Lower lobe of right lung (tissue), 2 donors: Measurements from ENCODE around the gene LAGE3. TPM values are rescaled to one million over a fixed set of nuclear protein-coding genes. Genes with fewer than 3 reads are reported as not detected.
"Not testable (repeated sequence)": the region's sequence is repeated elsewhere in the genome, so short reads cannot be mapped to it uniquely, and the experiment has no call there.

Experiments
- ATAC-seq, 2 donors: fragments of 200-7000 bp; cut with Tn5 transposase; one replicate each; pipeline ENCODE4 v1.9.1; 2020 to 2022; ENCODE audit warnings: mild to moderate bottlenecking in 2 of 2, moderate library complexity in 2 of 2
- DNase-seq: peaks from one replicate; pipeline ENCODE4 v3.0.0-alpha.2; 2020
- H3K27ac ChIP-seq: fragments of 200-600 bp; one replicate; pipeline ENCODE4 v1.8.0; 2022
- H3K27me3 ChIP-seq: fragments of 200-600 bp; one replicate; pipeline ENCODE4 v1.8.0; 2022; ENCODE audit warnings: low read depth
- H3K36me3 ChIP-seq: fragments of 200-600 bp; one replicate; pipeline ENCODE4 v1.8.0; 2022; ENCODE audit warnings: mild to moderate bottlenecking
- H3K4me1 ChIP-seq: fragments of 200-600 bp; one replicate; pipeline ENCODE4 v1.8.0; 2022
- H3K4me3 ChIP-seq: fragments of 200-600 bp; one replicate; pipeline ENCODE4 v1.8.0; 2022; ENCODE audit warnings: mild to moderate bottlenecking
- H3K9me3 ChIP-seq: fragments of 200-600 bp; one replicate; pipeline ENCODE4 v1.8.0; 2022
- CTCF ChIP-seq: fragments of 200-600 bp; IDR thresholded peaks from one replicate; pipeline ENCODE4 v1.8.0; 2022; ENCODE audit warnings: antibody characterized with exemption, mild to moderate bottlenecking
- intact Hi-C: fragments of 100-400 bp; cut with DNase I; formaldehyde crosslinking; loops from one replicate; pipeline ENCODE4 v1.11.0; 2022
- total RNA-seq: library from RNA; stranded (reverse); fragmentation: NEBNext Ultra II Directional; extraction: Animal tissue kit (Norgen Biotek cat#: 25700); gene quantifications from one replicate; pipeline ENCODE4 v1.2.1, GENCODE V29; 2021
- donor health status: DM: no; HTN: yes; CAD: no; lungs with severe emphysema.

The LAGE3 gene
- total RNA-seq, 1 donor from 2014 or later: 20.4 TPM

DNA sequence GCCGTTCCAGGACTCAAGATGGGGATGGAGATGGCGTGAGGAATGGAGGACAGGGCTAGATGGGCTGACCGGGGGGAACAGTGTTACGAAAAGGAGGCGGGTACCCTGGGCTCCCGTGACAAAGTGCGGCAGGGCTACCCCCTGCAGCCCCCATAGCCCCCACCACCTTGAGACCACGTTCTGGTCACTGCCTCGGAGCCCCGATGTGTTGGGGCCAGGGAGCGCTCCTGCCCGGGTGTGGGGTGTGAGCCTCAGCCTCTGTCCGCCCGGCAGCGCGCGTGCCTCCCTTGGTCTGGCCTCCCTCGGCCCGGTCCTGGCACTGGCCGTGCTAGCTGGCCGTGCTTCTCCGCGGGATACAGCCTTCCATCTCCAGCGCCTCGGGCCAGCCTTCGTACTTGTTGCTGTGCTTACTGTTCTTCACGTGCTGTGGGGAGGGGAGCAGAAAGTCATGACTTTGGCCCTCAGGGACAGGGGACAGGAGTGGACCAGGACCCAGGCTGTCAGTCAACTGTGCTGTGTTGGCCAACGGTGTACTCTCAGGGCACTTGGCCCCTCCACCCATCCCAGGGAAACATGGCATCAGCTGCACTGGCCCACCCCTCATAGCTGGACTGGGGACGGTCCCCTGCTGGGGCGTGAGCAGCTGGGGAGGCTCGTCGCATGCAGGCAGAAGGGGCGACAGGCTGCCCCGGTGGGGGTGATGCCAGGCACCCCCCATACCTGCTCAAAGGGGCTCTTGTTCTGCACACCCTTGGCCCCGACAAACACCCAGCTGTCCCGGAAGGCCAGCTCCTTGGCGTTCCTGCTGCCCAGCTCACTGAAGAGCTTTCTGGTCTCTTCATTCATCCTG is 27.6 kb upstream of the LAGE3 start:
- Histone ChIP-seq H3K4me3 (no peak overlapping the region), H3K27ac (no peak overlapping the region), H3K9me3 (no peaks in the 10 kb centered on the region), H3K36me3 (peaks cover 17% of the 10 kb centered on the region), H3K4me1 (no peaks in the 10 kb centered on the region), H3K27me3 (no peaks in the 10 kb centered on the region)
- TF ChIP-seq CTCF: no peak
- intact Hi-C loops: no loop called here
- DNase-seq (no peak), ATAC-seq (peak in 1 of 2 donors; percentile 9)

GRCh38 chrX:154505734-154506133 is 26.7 kb upstream of the LAGE3 start:
- Histone ChIP-seq H3K27me3 (no peaks in the 10 kb centered on the region), H3K4me3 (no peak overlapping the region), H3K36me3 (peaks cover 17% of the 10 kb centered on the region), H3K27ac (no peak overlapping the region), H3K4me1 (no peaks in the 10 kb centered on the region), H3K9me3 (no peaks in the 10 kb centered on the region)
- intact Hi-C loops: no loop called here
- TF ChIP-seq CTCF: no peak
- no peak for DNase-seq
- ATAC-seq: peak in 1 of 2 donors; percentile 30

DNA sequence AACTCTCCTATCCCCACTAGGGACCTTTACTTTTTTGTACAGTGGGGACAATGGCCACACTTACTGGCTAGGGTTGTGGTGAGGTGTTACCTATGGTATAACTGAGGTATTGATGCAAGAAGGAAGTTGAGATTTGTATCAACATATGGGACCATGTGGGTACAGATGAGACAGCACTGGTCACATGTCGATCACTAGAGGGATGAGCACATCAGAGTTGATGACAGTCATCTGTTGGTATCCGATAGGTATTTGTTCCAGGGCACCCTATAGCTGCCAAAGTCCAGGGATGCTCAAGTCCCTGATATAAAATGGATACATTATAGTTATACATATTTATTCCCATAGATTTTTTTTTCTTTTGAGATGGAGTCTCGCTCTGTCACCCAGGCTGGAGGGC is 23.9 kb upstream of the LAGE3 start:
- TF ChIP-seq CTCF: no peak
- no peak for ATAC-seq

DNA sequence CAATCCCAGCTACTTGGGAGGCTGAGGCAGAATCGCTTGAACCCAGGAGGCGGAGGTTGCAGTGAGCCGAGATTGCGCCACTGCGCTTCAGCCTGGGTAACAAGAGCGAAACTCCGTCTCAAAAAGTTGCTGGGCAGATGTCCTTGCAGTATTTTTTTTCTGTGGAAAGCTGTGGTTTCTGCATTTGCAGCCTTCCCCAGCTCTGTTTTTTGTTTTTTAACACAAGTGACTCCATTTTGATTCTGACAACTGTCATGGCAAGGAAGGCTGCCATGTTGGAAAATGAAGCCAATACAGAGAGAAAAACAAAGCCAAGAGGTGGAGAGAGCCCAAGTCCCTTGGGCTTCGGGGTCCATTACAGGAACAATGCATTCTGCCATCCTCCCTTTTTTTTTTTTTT is 23.0 kb upstream of the LAGE3 start:
- ATAC-seq (no peak), DNase-seq (no peak)
- peaks cover 15% of the 10 kb centered on the region for H3K36me3 ChIP-seq
- intact Hi-C loops: no loop called here
- H3K9me3 ChIP-seq: no peaks in the 10 kb centered on the region
- no peak overlapping the region for H3K27ac ChIP-seq
- H3K4me1 ChIP-seq: no peaks in the 10 kb centered on the region
- H3K4me3 ChIP-seq: no peak overlapping the region
- no peak for TF ChIP-seq CTCF
- no peaks in the 10 kb centered on the region for H3K27me3 ChIP-seq

More for the DNA sequence above, 23.9 kb upstream of the LAGE3 start:
- intact Hi-C loops: no loop called here
- no peaks in the 10 kb centered on the region for H3K9me3 ChIP-seq
- H3K4me3 ChIP-seq: no peak overlapping the region
- H3K27ac ChIP-seq: no peak overlapping the region
- H3K36me3 ChIP-seq: peaks cover 17% of the 10 kb centered on the region
- DNase-seq: no peak
- no peaks in the 10 kb centered on the region for H3K4me1 ChIP-seq
- H3K27me3 ChIP-seq: no peaks in the 10 kb centered on the region

- intact Hi-C loops, H3K9me3 ChIP-seq, H3K27ac ChIP-seq, H3K4me3 ChIP-seq, H3K36me3 ChIP-seq, H3K4me1 ChIP-seq, H3K27me3 ChIP-seq, ATAC-seq, DNase-seq: not testable (repeated sequence)
Observed at GRCh38 chrX:154501423-154501822, 22.3 kb upstream of the LAGE3 start.

GRCh38 chrX:154496591-154497137 is 17.6 kb upstream of the LAGE3 start:
- H3K36me3 ChIP-seq, H3K27me3 ChIP-seq, DNase-seq, intact Hi-C loops, H3K9me3 ChIP-seq, H3K4me3 ChIP-seq, ATAC-seq, H3K27ac ChIP-seq, H3K4me1 ChIP-seq: not testable (repeated sequence)
